ENCODE data around the gene GRM3.

GRM3 gene

DNA sequence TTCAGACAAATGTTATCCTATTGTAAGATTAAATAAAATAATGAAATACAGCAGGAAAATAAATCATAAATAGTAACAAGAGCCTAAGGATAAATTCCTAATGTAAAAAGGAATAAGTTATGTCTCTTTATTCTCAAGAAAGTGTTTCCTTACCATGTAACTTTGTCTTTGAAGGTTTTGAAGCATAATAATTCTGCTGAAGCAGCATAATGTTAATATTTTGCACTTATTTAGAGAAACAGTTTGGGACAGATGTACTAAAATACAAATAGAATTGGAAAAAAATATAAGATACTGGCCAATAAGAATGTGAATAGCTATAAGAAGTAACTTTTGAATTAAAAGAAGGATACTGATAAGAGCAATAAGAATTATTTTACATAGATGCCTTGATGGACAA, 45.7 kb downstream of the GRM3 start:
- DNase-seq (ENCODE audit: insufficient read length, low spot score) (no peak), FAIRE-seq (no peak)

DNA sequence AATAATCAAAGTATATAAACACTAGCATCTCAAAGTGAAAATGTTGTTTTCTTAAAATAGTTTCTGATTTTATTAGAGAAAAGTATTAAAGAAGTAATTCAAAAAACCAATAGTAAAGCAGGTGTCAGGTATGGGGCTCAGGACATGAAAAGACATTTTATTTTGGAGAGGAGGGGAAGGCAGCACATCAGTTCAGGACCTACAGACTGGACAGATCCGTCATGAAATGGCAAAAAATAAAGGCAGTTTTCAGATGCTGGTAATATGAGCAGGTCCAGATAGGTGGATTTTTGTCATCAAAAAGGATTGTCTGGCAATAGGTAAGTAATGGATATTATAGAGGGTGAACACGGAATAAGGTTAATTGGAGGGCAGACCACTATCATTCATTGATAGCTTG, 49.0 kb downstream of the GRM3 start:
- no peak for DNase-seq (ENCODE audit: insufficient read length, low spot score)
- no peak for FAIRE-seq

DNA sequence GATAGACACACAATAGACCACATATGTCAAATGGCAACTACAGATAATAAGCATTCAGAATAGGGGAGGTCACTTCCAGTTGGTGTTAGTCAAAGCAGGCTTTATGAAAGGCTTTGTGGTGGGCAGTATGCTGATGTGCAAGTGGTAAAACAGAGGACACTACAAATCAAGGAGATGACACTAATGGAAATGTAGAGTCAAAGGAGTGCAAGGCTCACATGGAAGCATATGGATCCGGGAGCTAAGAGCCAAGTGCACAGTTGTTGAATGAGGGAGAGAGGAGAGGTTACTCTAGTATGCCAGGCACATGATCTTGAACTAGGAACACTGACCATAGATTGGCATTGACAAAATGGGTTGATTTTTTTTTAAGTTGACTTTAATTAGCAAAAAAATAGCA, 62.7 kb downstream of the GRM3 start:
- FAIRE-seq = no peak
- DNase-seq (ENCODE audit: insufficient read length, low spot score) = no peak

DNA sequence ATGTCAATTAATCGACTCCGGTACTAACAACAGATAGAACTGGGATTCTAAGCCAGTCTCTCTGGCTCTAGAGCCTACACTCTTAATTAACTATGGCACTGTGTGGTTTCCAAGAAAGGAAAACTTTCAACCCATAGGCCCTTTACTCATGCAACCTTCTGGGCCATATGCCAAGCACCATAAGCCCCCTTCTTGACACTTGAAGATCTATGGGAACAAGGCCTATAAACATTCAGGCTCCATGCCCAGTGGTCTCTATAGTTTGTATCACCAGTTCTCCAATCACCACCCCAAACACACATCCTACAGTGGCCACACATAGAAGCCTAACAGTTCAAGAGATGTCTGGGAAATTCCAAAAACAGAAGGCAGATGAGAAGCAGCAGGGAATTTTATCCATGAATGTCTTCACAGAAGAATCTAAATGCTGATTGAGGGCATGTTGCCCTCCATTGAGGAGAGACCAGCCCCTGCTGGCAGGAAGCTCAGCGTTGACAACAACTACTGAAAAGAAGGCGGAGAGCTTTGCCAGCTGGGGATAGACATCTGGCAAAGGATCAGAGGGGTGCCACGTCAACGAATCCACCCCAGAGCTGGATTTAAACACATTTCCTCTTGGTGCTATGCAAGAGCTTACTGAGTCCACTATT, 64.4 kb downstream of the GRM3 start:
- no peak for FAIRE-seq
- DNase-seq (ENCODE audit: insufficient read length, low spot score) = no peak

DNA sequence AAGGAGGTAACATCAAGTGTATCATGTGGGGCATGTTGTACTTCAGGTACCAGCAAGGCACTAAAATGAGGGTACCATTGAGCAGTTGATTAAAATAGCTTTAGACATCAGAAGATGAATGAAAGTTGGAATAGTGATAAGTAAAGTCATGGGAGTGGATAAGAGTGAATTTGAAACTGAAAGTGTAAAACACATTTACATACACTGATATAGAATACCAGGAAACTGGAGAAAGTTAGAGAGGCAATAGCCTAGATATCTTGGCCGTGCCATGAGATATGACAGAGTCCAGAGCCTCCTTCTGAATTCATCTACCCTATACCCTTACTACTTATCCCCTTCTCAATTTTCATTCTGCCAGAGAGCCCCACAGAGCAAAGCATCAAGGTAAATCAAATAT, 76.6 kb downstream of the GRM3 start:
- DNase-seq (ENCODE audit: insufficient read length, low spot score) (no peak), FAIRE-seq (no peak)

DNA sequence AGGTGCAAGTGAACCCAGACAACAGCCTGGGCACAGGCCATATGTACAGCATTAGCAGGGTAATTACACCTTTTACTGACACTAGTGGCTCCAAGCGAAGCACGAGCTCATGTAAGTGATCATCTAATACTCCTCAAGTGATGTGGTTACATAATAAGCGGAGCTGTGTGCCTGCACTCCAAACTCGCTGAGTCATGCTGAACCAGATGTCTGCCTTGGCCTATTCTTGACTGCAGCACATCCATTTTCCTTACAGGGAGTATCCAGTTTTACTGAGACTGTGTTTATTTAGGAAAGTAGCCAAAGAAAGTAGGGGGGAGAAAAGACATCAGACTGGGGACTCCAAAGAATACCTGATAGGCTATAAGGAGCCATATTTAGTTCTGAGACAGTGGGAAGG, 90.1 kb downstream of the GRM3 start:
- DNase-seq (ENCODE audit: insufficient read length, low spot score) = no peak
- FAIRE-seq = no peak

DNA sequence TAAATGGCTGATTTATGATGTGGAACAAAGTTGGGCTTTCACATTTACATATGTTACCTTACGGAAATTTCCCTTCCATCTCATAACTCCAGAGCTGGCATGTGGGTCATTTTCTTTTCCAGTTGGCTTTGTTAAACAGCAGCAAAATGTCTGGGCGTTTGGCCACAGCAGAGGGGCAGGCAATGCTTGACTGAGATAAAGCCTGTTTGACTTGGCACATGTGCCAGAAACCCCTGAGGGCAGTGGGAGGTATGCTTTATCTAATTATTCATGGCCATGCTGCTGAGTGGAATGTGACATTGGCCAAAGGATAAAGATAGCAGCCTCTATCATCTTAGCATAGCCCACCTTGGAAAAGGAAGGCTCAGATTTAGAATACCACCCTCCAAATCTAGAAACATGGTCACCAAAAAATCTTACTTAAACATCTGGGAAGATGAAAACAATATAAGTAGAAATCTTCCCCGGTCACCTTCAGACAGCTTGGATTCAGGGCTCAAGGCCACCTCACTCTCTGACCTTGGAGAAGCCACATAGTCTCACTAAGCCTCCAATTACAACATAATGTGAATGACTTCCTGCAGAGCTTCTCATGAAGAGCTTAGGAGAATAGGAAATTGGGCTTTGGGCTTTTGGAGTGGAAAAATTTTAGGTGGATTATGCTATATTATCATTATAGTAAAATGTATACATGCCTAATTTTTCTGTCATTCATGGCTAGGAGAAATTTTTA, 101.5 kb downstream of the GRM3 start:
- DNase-seq (ENCODE audit: insufficient read length, low spot score) (no peak), FAIRE-seq (no peak)

DNA sequence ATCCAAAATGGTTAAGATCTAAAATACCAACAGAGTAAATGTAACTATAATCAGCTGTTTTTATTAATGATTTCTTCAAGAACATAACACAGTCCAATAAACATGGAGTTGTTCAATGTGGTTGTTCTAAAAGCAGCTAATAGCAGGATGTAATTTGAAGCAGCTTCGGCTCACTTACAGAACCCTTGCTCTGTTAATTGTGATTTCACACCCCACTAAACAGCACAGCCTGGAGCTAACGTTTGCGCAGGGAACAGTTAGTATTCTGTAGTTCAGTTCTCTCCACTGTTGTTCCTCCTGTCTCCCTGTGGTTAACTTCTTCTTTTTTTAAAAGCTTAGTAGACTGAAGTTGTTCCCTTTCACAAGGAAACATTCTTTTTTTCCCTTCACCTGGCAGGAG, 104.0 kb downstream of the GRM3 start:
- FAIRE-seq (no peak), DNase-seq (ENCODE audit: insufficient read length, low spot score) (no peak)

DNA sequence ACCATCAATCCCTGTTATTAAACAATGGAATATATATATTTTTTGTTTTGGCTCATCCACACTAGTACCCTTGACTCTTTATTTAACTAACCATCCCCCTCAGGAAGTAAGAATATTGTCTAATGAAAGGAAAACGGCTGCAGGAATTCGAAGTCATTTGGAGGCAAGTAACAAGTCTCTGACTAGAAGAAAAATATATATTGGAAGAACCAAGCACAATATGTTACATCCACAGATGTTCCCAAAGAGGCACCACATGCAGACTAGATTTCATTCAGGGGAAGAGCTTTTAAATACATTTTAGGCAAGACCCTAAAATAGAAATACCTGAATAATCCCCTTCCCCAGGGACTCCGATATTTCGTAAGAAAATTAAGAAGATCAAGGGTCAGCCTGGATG, 104.5 kb downstream of the GRM3 start:
- no peak for DNase-seq (ENCODE audit: insufficient read length, low spot score)
- no peak for FAIRE-seq

DNA sequence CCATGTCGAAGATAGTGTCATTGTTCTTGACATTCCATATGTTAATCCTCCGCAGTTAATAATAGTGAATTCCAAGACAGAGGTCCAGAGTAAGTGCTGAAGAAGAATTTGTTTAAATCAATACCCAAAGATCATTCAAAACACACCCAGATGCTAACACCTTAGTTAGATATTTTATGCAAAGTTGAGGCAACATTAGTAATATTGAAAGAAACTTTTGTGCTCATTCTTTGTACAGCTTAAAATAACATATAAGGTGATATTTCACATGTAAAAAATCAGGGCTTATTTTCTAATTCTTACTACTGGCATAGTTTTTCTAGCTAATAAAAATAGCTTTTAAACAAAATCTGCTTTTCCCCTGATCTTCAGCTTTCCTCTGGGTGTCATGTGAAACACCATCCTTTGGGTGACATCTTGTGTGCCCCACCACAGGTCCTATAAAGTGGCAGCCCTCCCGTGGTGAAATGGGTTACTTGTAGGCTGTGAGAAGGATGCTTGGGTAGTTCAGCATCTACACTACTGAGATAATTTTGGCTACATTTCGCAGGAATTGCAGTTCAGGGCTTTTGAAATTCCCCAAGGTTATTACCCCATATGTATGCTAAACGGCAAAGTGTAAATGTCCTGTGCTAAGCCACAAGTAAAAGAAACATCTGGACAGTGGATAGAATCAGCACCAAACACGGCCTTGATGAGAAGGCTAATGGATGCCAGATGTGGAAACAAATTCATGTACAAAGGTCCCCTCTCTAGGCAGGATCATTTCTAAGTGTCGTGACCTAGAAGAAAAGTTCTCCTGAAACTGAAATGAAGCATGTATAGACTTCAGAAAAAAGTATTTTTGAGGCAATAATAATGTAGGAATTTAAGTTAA, 105.4 kb downstream of the GRM3 start:
- no peak for DNase-seq (ENCODE audit: insufficient read length, low spot score)
- FAIRE-seq = no peak

DNA sequence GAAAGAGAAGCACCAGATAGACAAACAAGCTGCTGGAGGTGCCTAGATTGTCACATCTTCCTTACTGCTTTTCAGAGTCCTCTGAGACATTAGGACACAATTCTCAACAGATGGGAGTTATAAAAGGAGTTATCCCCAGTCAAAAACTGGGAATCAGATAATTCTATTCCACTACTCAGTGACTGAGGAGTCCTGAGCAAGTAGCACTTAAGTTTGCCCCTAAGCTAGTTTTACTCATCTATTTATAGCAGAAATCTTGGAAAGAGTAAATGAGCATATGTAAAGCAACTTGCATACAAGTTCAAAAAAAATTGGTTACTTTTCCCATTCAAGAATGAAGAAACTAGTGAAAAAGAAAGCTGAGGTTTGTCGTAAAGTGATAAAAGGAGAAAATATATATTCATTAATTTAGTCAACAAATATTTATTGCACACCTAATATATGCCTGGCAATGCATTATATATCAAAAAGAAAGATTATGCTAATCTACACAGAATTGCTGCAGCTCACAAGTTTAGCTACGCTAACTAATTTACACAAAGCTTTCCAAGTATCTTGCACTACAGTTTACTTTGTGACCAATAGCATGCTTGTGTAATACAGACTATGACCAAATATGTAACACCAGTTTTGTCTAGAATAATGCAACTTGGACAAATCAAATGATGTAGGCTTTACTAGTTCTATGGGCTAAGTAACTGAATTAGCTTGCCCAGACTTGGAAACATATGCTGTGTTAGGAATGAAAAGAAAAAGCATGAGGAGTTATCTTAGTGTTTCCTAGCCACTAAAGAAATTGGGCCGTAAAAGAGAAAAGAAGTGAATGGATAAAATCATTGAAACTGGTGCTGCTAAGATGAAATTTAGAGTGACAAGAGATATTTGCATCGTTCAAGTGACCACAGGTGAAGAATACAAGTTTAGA, 106.3 kb downstream of the GRM3 start:
- FAIRE-seq (no peak), DNase-seq (ENCODE audit: insufficient read length, low spot score) (no peak)

DNA sequence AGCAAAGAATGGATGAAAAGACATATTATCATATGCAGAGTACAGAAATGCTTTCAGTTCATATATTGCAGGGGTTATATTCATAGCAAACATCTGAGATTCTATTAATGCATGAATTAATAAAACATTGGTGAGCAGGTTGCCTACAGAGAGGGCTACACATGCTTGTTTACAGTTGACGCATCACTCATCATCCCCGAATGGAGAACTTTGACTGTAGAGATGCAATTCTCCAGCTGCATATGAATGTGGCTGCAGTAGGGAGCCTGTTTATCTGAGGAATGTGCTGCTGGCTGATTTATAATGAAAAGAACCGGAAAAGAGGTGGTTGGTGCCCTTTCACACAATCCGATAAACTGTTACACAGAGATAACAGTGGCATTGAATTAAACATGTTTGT, 116.5 kb downstream of the GRM3 start:
- FAIRE-seq (no peak), DNase-seq (ENCODE audit: insufficient read length, low spot score) (no peak)

DNA sequence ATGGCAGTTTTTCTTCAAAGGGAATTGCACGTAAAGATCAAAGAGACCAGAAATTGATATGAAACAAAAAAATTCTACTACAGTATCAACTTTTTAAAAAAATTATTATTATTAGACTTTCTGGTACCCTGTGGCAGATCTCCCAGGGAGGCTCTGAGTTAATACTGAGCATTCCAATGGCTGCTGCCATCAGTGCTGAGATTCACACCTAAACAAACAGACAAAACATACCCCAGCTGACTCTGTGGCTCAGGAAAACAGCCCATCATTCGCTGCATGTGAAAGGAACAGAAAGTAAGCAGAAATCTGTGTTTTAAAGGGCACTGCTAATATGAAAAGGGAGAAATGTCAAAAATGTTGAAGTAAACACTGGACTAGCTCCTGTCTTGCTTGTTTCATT, 118.4 kb downstream of the GRM3 start:
- FAIRE-seq (no peak), DNase-seq (ENCODE audit: insufficient read length, low spot score) (no peak)

DNA sequence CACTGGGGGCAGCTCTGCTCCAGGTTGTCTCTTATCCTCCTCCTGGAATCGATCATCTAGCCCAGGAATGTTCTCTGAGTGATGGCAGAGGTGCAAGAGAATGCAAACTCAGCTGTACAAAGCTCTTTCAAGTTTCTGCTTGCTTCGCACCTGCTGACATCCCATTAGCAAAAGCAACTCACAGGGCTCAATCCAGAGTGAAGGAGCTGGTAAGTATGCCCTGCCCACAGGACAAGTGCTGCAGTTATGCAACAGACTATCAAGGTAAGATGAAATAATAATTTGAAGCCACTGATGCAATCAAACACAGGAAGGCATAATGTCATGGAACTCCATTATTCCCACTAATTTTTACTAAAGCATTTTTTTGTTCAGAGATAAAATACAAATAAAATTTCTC, 122.2 kb downstream of the GRM3 start:
- no peak for FAIRE-seq
- DNase-seq (ENCODE audit: insufficient read length, low spot score) = no peak

DNA sequence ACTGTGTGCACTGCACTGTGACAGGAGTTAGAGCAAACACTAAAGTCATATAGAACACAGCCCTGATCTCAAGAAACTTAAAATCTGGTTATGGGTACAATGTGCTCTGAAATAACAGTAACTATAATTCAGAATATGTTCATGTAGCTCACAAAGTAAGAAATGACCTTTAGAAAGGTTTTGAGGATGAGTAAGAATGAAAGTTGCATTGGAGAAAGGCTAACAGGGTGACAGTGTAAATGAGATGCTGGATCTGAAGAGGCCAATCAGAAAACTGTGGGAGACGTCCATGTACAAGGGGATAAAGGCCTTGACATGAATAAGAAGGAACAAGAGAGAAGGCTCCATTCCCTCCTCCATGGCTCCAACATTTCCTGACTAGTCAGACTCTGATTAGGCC, 124.7 kb downstream of the GRM3 start:
- no peak for DNase-seq (ENCODE audit: insufficient read length, low spot score)
- no peak for FAIRE-seq

DNA sequence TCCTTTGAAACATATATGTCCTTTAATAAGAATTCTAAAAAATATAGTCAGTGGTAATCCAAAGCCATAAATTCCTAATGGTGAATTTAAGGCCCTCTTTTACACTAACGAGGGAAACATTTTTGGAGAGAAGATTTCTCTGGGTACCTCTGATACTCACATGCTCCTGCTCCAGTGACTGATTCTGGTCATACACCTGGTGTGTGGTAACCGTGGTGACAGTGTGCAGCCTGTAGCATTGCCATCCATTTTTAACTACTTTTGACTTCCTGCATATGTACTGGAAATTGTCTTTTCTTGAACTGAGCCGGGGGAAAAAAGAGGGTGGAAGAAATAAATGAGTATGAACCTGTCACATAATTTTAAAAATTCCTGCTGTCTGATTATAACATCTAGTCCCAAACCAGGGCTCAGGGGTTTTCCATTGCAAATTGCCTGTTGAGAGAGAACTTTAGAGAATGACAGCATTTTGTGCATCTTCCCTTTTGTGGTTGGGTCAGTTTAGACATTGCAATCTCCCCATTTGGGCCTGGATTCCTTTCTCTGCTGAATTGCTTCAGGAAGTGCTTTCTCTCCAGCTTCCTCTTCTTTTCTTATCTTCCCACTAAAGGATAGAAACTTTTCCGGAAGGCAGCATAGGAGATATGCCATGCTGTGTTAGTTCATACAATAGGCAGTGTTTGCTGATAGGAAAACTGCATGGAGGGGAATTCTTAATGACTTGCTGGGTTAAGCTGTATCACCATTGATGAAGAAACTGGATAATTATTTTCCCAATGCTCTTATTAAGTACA, 125.5 kb downstream of the GRM3 start:
- FAIRE-seq = no peak
- no peak for DNase-seq (ENCODE audit: insufficient read length, low spot score)

DNA sequence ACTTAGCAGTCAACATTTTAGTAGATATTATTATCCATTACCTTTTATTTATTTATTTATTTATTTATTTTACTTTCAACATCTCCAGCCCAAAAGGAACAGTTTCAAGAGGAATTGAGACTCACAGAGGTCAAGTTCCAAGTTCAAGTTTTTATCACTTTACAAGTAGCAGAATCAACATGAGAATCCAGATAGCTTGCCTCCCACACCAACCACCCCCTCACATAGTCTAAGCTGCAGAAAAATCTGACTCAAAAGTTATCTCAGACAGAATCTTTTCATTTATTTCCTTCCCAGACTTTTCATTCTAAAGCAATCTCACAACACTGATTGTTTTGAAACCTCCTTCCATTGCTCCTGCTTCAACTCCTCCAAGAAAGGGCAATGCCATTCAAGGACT, 129.6 kb downstream of the GRM3 start:
- DNase-seq (ENCODE audit: insufficient read length, low spot score) (no peak), FAIRE-seq (no peak)

DNA sequence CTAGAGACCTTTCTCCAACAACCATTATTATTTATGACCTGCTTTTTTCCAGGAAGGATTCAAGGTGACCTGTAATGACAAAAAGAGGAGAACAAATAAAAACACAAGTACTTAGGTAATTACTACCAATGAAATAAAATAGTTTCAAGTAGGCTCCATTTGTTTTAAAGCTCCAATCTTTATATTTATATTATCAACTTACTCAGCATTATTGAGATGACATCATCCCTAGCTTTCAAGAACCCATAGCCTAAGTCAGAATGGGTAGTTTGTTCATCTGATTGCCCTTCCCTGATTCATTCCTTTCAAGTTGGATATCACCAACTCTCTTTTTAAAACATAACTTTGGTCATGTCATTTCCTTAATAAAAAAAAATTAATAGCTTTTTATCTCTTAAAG, 131.5 kb downstream of the GRM3 start:
- no peak for FAIRE-seq

DNA sequence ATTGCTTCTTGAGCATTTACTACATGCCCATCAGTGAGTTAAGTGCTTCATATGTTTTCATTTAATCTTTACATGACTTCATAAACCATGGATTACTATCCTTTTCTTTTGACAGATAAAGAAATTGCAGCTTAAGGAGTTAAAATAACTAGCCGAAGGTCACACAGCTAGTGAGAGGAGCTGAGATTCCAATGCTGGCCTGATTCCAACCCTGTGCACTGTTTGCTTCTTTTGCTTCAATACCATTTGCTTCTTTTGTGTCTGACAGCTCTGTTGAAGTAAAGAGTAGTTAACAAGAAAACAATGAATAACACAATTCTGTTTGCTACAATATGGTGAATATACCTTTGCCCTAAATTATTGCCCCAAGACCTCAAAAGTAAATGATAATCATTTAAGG, 132.4 kb downstream of the GRM3 start:
- no peak for FAIRE-seq

More for the DNA sequence above, 131.5 kb downstream of the GRM3 start:
- DNase-seq (ENCODE audit: insufficient read length, low spot score) = no peak

DNA sequence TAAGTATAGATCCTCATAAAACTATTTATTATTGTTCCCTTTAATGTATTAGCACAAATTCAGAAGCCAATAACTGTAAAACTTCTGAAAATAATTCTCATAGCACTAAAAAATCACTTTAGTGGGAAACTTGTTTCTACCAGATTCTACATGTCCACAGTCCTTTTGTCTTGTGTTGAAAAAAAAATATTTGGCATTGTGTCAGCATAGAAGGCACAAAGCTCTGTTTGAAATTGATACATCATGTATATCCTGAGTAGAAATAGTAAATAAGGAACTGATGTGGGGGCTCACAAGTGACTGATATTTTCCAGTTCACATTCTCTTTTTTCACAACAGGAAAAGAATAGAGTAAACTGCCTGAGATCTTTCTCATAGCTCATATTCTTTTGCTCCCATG, 134.6 kb downstream of the GRM3 start:
- no peak for DNase-seq (ENCODE audit: insufficient read length, low spot score)
- FAIRE-seq = no peak

More for the DNA sequence above, 132.4 kb downstream of the GRM3 start:
- DNase-seq (ENCODE audit: insufficient read length, low spot score) = no peak

Measured in HTR-8/SVneo (cell line).